ENCODE results near the gene PABPN1. TPM values are rescaled to one million over a fixed set of nuclear protein-coding genes. Genes with fewer than 3 reads are reported as not detected.

Gene PABPN1
- total and polyA plus RNA-seq, 11 donors: 23.7 to 102 (median 62.5) TPM

DNA sequence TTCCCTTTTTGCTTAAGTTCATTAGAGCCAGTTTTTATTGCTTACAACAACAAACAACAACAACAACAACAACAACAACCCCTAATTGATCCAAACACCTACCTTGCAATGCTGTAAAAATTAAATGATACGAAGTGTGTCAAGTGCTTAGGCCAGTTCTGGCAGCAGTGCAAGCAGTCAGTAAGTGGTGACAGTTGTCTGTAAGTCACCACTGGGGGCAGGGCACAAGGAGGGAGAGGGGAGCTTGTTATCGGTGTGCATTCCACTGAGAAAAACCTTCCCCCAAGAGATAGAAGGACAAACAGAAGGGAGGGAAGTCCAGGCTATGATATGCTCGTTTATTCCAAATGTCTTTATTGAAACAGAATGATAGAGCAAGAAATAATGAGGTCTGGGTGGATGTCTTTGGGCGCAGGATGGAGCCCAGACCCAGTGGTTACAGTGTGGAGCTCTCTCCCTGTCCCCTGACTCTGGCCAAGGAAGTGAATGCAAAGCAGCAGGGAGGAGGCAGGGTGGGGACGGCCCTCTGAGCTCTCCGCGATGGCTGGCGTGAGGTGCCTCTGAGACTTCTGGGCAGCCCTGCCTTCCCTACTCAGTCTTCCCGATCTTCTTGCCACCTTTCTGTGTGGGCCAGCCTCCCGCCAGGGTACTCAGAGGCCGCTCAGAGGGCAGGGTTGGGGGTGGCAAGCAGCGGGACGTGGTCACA is 24.9 kb downstream of the PABPN1 start:
- H3K27me3 ChIP-seq: peaks cover 0 to 8% (median 0%) of the 10 kb centered on the region in 9 donors
- peak overlapping the region in 1 of 12 donors; percentile 24 for H3K27ac ChIP-seq
- DNase-seq: no peak
- H3K36me3 ChIP-seq: no peaks in the 10 kb centered on the region
- H3K4me3 ChIP-seq: no peak overlapping the region
- TF ChIP-seq POLR2A (IDR thresholded peaks at IDR 0.05): no peak
- TF ChIP-seq, protein P1, sequence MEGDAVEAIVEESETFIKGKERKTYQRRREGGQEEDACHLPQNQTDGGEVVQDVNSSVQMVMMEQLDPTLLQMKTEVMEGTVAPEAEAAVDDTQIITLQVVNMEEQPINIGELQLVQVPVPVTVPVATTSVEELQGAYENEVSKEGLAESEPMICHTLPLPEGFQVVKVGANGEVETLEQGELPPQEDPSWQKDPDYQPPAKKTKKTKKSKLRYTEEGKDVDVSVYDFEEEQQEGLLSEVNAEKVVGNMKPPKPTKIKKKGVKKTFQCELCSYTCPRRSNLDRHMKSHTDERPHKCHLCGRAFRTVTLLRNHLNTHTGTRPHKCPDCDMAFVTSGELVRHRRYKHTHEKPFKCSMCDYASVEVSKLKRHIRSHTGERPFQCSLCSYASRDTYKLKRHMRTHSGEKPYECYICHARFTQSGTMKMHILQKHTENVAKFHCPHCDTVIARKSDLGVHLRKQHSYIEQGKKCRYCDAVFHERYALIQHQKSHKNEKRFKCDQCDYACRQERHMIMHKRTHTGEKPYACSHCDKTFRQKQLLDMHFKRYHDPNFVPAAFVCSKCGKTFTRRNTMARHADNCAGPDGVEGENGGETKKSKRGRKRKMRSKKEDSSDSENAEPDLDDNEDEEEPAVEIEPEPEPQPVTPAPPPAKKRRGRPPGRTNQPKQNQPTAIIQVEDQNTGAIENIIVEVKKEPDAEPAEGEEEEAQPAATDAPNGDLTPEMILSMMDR (IDR thresholded peaks at IDR 0.05): no peak
- 58 to 61% (median 61%) methylated on average over 12 to 13 of the region's 13 CpGs for WGBS, 4 donors
- intact Hi-C loops (cut with DNase I): no loop called here
- H3K9me3 ChIP-seq: no peaks in the 10 kb centered on the region
- H3K4me1 ChIP-seq: peaks cover 0 to 9% (median 0%) of the 10 kb centered on the region in 12 donors
- ATAC-seq: peak in 3 of 4 donors; percentile 48 to 54 (median 49)

DNA sequence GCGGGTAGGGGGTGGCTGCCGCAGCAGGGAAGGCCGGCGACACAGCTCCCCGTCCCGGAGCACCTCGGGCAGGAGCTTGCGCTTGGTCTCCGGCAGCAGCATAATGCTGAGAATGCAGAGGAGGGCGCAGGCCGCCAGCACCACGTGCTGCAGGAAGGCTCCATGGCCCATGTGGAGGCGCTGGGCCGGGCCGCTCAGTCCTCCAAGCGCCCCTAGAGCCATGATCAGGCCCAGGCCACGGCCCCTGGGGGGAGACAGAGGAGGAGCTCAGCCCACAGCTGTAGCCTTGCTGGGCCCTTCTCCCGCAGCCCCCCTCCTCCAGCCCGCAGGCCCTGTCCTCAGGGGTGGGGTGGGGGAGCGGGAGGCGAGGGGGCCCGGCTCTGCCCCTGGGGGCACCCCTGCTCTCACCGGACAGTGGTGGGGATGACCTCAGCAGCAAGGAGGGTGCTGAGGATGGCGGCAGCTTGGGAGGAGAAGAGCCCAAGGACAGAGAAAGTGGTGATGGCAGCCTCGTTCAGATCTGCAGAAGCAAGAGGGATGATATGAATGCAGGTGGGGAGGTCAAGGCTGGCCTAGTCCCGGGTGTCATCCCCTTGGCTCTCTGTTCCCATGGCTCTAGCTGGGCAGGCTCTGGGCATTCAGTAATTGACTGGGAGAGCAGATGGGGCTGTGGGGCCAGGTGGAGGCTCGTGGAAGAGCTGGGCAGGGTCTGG is 25.6 kb downstream of the PABPN1 start:
- intact Hi-C loops (cut with DNase I): no loop called here
- peak in 3 of 4 donors; percentile 27 to 38 (median 31) for ATAC-seq

DNA sequence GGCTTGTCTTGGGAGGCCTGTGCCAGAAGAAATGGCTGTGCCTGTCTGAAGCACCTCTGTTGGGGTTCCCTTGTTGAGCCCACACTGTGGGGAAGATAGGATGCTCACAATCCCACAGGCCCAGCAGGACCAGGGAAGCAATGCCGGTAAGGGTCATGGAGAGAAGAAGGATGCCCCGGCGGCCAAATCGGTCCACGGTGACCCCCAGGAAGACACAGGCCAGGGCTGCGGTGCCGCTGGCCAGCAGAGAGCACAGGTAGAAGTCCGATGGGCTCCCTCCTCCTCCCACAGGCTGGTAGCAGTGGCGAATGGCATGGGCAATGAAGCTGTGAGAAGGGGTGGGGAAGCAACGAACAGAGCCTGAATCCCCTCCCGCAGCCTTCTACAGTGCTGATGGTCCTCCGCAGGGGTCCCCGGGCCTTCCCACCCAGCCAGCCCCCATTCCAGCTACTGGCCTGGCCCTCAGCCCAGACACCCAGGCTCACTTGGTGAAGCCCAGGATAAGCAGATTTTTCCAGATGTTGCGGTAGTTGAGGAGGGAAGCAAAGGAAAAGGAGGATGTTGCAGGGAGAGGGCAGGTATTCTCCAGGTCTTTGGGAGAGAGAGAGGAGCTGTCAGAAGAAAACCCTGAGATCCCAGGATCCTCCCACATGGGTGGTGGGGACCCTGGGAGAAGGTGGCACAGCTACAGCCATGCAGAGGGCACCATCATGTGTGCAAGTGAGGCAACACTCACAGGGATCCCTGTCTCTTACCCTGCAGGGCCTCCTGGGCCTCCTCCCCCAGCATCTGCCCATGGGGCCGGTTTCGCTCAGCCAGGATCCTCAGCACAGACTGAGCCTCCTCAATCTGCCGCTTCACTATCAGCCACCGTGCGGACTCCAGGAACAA is 26.4 kb downstream of the PABPN1 start:
- TF ChIP-seq POLR2A (IDR thresholded peaks at IDR 0.05): no peak
- TF ChIP-seq, protein P1 (IDR thresholded peaks at IDR 0.05): no peak
- H3K27ac ChIP-seq: no peak overlapping the region
- no peak for ATAC-seq

More for the DNA sequence above, 25.6 kb downstream of the PABPN1 start:
- Histone ChIP-seq H3K4me1 (peaks cover 0 to 12% (median 3%) of the 10 kb centered on the region in 12 donors), H3K27ac (peak overlapping the region in 1 of 12 donors; percentile 24), H3K9me3 (no peaks in the 10 kb centered on the region), H3K36me3 (no peaks in the 10 kb centered on the region), H3K27me3 (peaks cover 0 to 13% (median 0%) of the 10 kb centered on the region in 9 donors), H3K4me3 (no peak overlapping the region)
- peak in 1 of 5 donors; percentile 49 for DNase-seq
- TF ChIP-seq, protein P1 (IDR thresholded peaks at IDR 0.05): no peak
- 77 to 84% (median 82%) methylated on average over 22 to 27 of the region's 27 CpGs for WGBS, 4 donors

More for the DNA sequence above, 26.4 kb downstream of the PABPN1 start:
- intact Hi-C loops (cut with DNase I): no loop called here
- H3K36me3 ChIP-seq: no peaks in the 10 kb centered on the region
- no peaks in the 10 kb centered on the region for H3K9me3 ChIP-seq
- H3K27me3 ChIP-seq: peaks cover 0 to 21% (median 0%) of the 10 kb centered on the region in 9 donors
- 93 to 96% (median 94%) methylated on average over 15 to 19 of the region's 19 CpGs for WGBS, 4 donors
- H3K4me3 ChIP-seq: no peak overlapping the region
- peaks cover 0 to 20% (median 10%) of the 10 kb centered on the region in 12 donors for H3K4me1 ChIP-seq
- peak in 1 of 5 donors; percentile 54 for DNase-seq

Measured in heart left ventricle (tissue), 16 donors.